ENCODE data around the gene CCDC13.

- no peak for TF ChIP-seq CTCF (conservative IDR thresholded peaks at IDR 0.05; ENCODE audit: low read depth in 2 of 2)
- TF ChIP-seq POLR2AphosphoS5 (IDR thresholded peaks at IDR 0.05; ENCODE audit: low read depth): no peak
- no peak for TF ChIP-seq REST (IDR thresholded peaks at IDR 0.05; ENCODE audit: unreplicated experiment)
- no peak for TF ChIP-seq ZNF462 (CRISPR knock-in tag; IDR thresholded peaks at IDR 0.05)
- TF ChIP-seq ETS1 (IDR thresholded peaks at IDR 0.05): no peak
- no peak for TF ChIP-seq CREB1 (CRISPR knock-in tag; IDR thresholded peaks at IDR 0.05; ENCODE audit: low read depth)
- no peak for TF ChIP-seq EZH2 (IDR thresholded peaks at IDR 0.05; ENCODE audit: low read depth, unreplicated experiment)
- TF ChIP-seq STAT1 (IDR thresholded peaks at IDR 0.05; ENCODE audit: unreplicated experiment): no peak
Measured at GRCh38 chr3:42725454-42725853, 47.6 kb downstream of the CCDC13 start.
